Tibial artery (tissue), 4 donors: ENCODE results near the gene KIAA0930.
"Not testable (repeated sequence)": the region's sequence is repeated elsewhere in the genome, so short reads cannot be mapped to it uniquely, and the experiment has no call there.

Experiments
- DNase-seq, 2 donors: peaks; one replicate each; pipeline ENCODE4 v3.0.0-alpha.2; 2019
- H3K27ac ChIP-seq, 2 donors: fragments of 200-600 bp; sonication (generic) in 1 of 2; 1 replicate in 1 of 2; 2 replicates in 1 of 2; pipeline ENCODE4 v1.5.1; 2018 to 2019; ENCODE audit warnings: mild to moderate bottlenecking in 1 of 2
- H3K27me3 ChIP-seq, 2 donors: fragments of 200-600 bp; sonication (generic) in 1 of 2; one replicate each; pipeline versions ENCODE4 v1.5.1 to v1.6.0; 2016 to 2019
- H3K36me3 ChIP-seq, 3 donors: fragments of 200-600 bp; sonication (generic) in 2 of 3; one replicate each; pipeline ENCODE4 v1.5.1; 2016 to 2019; ENCODE audit warnings: mild to moderate bottlenecking in 2 of 3
- H3K4me1 ChIP-seq, 4 donors: fragments of 200-600 bp; sonication (generic) in 2 of 4; 1 replicate in 3 of 4; 2 replicates in 1 of 4; pipeline ENCODE4 v1.5.1; 2016 to 2019
- H3K4me3 ChIP-seq, 2 donors: fragments of 200-600 bp; sonication (generic) in 1 of 2; 1 replicate in 1 of 2; 2 replicates in 1 of 2; pipeline ENCODE4 v1.5.1; 2018 to 2019; ENCODE audit warnings: mild to moderate bottlenecking in 2 of 2
- H3K9me3 ChIP-seq, 3 donors: fragments of 200-600 bp; sonication (generic) in 1 of 3; one replicate each; pipeline ENCODE4 v1.5.1; 2016 to 2019
- intact Hi-C: fragments of 100-400 bp; cut with DNase I; formaldehyde crosslinking; loops from one replicate; pipeline ENCODE4 v1.15.0; 2023; ENCODE audit warnings: low total_unique reads
- TF ChIP-seq, protein P1 (sequence below), 2 experiments: fragments of 200-600 bp in 1 of 2; fragments of 450-650 bp in 1 of 2; IDR thresholded peaks; one replicate each; pipeline ENCODE4 v1.5.1; 2017 to 2019; ENCODE audit warnings: antibody characterized with exemption in 2 of 2, mild to moderate bottlenecking in 1 of 2, moderate library complexity in 1 of 2

The KIAA0930 gene

DNA sequence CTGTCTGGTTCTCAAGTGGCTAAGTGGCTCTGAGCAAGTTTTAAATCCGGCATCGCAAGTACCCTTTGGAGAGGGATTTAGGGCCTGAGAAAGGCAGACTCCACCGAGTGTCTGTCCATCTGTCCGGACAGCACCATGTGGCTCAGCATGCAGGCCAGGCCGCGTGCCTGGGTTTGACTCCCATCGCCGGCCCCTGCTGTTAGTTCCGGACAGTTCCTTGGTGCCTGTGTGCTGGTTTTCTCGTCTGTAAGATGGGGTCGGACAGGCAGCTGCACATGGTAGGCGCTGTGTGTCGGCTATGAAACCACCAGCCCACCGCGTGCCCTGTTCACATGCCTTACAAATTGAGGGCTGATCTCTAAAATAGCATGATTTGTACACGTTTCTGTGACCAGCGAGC, 46.0 kb downstream of the KIAA0930 start:
- intact Hi-C loops, result no loop called here
- H3K4me1 ChIP-seq, result no peaks in the 10 kb centered on the region
- no peak overlapping the region for H3K27ac ChIP-seq
- no peaks in the 10 kb centered on the region for H3K27me3 ChIP-seq
- H3K36me3 ChIP-seq, result peaks cover 30 to 64% (median 45%) of the 10 kb centered on the region in 3 donors
- no peaks in the 10 kb centered on the region for H3K9me3 ChIP-seq
- TF ChIP-seq, protein P1, sequence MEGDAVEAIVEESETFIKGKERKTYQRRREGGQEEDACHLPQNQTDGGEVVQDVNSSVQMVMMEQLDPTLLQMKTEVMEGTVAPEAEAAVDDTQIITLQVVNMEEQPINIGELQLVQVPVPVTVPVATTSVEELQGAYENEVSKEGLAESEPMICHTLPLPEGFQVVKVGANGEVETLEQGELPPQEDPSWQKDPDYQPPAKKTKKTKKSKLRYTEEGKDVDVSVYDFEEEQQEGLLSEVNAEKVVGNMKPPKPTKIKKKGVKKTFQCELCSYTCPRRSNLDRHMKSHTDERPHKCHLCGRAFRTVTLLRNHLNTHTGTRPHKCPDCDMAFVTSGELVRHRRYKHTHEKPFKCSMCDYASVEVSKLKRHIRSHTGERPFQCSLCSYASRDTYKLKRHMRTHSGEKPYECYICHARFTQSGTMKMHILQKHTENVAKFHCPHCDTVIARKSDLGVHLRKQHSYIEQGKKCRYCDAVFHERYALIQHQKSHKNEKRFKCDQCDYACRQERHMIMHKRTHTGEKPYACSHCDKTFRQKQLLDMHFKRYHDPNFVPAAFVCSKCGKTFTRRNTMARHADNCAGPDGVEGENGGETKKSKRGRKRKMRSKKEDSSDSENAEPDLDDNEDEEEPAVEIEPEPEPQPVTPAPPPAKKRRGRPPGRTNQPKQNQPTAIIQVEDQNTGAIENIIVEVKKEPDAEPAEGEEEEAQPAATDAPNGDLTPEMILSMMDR (IDR thresholded peaks at IDR 0.05), result no peak
- H3K4me3 ChIP-seq, result no peak overlapping the region
- no peak for DNase-seq

DNA sequence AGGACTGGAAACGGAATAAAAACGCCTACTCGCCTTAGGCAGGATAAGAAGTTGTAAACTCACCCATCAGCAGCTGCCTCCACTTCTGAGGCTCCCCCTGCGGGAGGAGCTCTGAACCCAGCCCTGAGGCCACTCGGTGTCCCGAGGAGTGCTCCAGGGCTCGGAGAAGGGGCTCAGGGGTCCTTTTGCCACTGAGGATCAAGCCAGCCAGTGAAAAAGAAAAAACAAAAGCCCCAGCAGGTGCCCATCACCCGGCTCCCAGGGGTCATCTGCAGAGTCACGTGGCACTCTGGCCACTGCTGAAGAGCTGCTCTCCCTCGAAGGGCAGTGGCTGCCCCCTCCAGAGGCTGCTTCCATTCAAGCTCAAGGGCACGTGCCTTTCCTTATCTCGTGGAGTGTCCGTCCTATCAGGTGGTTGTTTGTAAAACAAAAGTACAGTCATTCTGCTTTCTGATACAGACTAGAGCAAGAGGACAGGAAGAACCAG, 48.0 kb downstream of the KIAA0930 start:
- Histone ChIP-seq H3K4me1 (no peaks in the 10 kb centered on the region), H3K4me3 (no peak overlapping the region), H3K27ac (no peak overlapping the region), H3K27me3 (no peaks in the 10 kb centered on the region), H3K9me3 (no peaks in the 10 kb centered on the region), H3K36me3 (peaks cover 16 to 56% (median 30%) of the 10 kb centered on the region in 3 donors)
- TF ChIP-seq, protein P1 (IDR thresholded peaks at IDR 0.05), result no peak
- intact Hi-C loops, result no loop called here
- no peak for DNase-seq

DNA sequence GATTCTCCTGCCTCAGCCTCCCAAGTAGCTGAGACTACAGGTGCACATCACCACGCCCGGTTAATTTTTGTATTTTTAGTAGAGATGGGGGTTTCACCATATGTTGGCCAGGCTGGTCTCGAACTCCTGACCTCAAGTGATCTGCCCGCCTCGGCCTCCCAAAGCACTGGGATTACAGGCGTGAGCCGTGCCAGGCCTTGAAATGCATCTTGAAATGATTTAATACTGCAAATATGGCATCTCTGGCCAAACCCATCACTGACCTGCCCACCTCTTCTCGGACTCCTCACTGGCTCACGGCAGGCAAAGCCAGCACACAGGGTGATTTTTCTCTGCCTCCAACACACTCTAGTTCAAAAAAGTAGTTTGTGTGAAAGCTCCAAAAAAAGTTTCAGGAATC, 48.9 kb downstream of the KIAA0930 start:
- intact Hi-C loops, DNase-seq, H3K4me1 ChIP-seq, H3K27me3 ChIP-seq, H3K4me3 ChIP-seq, H3K9me3 ChIP-seq, H3K27ac ChIP-seq: not testable (repeated sequence)
- peaks cover 6 to 46% (median 20%) of the 10 kb centered on the region in 3 donors for H3K36me3 ChIP-seq

DNA sequence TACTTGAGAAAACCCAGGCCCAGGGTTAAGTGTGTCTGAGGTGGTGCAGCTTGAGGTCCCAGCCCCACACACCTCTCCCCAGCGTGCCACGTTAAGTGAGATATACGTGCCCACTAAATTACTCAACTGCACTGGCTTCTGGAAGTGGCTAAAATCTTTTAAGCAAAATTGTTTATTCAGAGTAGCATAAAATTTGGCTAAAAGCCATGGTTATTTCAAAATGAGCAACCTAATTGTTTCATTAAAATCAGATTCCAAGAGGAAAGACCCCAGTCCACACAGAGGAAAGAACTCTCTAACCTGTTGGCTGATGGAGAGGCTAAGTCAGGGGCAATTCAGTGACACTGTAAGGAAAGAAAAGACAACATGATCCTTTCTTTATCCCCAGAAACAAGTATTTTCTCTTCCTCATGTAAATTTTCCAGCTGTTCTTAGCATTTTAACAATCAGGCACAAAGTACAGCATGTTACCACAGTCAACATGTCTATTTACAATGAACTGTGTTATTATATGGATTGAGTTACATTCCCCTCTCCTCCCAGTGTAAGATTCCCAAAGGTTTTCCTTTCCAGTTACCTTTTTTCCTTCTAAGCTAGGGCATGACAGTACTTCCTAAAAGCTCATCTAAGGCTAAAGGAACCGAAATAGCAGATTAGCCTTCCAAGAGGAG, 50.4 kb downstream of the KIAA0930 start:
- Histone ChIP-seq H3K9me3 (no peaks in the 10 kb centered on the region), H3K27ac (no peak overlapping the region), H3K4me1 (no peaks in the 10 kb centered on the region), H3K4me3 (no peak overlapping the region), H3K27me3 (no peaks in the 10 kb centered on the region), H3K36me3 (peaks cover 7 to 43% (median 20%) of the 10 kb centered on the region in 3 donors)
- intact Hi-C loops, result no loop called here
- no peak for DNase-seq
- TF ChIP-seq, protein P1 (IDR thresholded peaks at IDR 0.05), result no peak

DNA sequence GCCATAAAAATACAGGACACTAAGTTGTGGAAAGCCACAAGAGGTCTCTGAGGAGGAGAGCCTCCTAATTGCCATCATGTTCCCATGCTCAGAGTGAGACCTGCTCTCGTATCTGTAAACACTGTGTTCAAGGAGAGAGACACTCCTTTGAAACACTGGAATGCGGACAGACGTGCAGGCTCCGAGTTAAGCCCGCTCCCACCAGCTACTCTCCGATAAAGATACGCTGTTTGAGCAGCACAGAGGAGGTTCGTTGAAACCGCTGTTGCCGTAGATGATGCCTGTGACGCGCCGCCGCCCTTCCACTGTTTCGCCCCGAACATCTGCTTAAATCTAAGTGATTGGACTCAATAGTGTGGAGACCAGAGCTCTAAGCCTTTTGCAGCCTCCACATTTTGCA, 51.9 kb downstream of the KIAA0930 start:
- Histone ChIP-seq H3K4me1 (no peaks in the 10 kb centered on the region), H3K4me3 (no peak overlapping the region), H3K9me3 (no peaks in the 10 kb centered on the region), H3K27ac (no peak overlapping the region), H3K27me3 (no peaks in the 10 kb centered on the region), H3K36me3 (peaks cover 16 to 45% (median 28%) of the 10 kb centered on the region in 3 donors)
- DNase-seq, result no peak
- intact Hi-C loops, result no loop called here
- TF ChIP-seq, protein P1 (IDR thresholded peaks at IDR 0.05), result no peak

DNA sequence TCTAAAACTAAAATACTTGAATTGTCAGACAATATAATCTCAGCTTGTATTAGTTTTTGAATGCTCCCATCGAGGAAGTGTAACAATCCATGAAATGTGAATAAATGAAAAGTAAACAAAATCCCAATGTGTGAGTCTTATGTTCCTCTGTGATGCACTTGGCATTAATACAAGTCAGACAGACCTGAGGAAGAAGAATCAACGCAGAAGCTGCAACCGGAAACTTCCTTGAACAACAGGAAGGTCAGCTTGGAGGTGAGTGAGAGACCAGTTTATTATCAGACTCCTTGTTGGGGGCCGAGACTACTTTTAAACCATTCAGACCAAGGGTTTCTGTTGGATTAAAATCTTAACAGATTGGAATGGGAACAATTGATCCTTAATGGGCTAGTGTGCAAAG, 52.8 kb downstream of the KIAA0930 start:
- intact Hi-C loops, result no loop called here
- Histone ChIP-seq H3K27me3 (no peaks in the 10 kb centered on the region), H3K27ac (no peak overlapping the region), H3K36me3 (peaks cover 22 to 52% (median 37%) of the 10 kb centered on the region in 3 donors), H3K4me3 (no peak overlapping the region), H3K9me3 (no peaks in the 10 kb centered on the region), H3K4me1 (no peaks in the 10 kb centered on the region)
- TF ChIP-seq, protein P1 (IDR thresholded peaks at IDR 0.05), result no peak
- DNase-seq, result no peak
